HG02763 (cell line): ENCODE results near the gene RHEX.

ENCODE experiments used
- ATAC-seq: cut with Tn5 transposase; IDR thresholded peaks from one replicate; pipeline ENCODE4 v1.9.1; 2021; ENCODE audit warnings: mild to moderate bottlenecking, moderate library complexity; ENCODE audit not compliant: unreplicated experiment

RHEX gene

DNA sequence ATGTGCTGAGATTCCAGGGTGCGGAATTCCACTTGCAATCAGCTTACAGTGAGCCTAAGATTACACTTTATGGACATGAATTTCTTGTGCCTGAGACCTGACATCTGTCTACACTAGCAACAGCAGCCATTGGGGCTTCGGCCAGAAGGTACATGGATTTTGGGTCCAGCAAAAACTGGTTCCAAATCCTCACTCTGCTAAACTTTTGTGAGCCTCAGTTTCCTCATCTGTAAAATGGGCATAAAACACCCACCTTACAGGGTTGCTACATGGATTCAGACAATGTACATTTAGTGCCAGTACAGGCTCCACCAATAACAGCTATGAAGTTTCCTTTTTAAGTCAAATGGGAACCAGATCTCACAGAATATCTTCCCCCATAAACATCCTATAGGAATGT, 30.8 kb downstream of the RHEX start:
- no peak for ATAC-seq

DNA sequence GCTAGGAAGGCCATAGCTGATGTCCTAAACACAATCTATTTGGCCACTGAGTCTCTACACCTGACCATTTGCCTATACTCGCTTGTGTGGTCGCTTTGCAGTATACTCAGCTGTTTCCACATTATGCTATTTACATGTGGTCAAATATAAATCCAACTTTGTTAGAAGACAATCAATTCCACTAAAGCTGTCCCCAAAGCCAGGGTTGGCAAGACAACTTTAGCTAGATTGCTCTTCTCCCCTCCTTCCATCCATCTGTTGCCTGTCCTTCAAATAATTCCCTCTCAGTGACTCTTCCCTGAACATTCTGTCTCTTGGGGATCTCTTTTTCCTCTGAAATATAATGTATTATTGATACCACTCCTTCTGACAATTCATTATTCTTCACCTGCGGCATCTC, 34.1 kb downstream of the RHEX start:
- ATAC-seq: no peak

DNA sequence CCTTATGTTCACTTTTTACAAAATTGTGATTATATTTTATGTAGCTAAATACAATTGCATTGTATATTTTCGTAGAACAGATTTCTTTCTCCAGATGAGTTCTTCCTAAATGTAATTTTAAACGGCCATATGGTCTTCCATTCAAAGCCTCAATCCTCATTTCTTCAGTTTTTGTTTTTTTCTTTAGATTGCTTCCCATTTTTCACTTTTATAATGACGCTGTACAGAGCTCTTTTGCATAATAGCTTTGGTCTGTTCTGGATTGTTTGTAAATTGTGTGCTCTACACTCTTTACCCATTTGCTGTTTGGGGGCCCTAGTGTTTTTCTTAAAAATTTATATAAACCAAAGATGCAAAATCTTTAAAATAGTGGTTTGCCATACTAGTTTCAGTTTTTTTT, 36.4 kb downstream of the RHEX start:
- ATAC-seq: no peak

DNA sequence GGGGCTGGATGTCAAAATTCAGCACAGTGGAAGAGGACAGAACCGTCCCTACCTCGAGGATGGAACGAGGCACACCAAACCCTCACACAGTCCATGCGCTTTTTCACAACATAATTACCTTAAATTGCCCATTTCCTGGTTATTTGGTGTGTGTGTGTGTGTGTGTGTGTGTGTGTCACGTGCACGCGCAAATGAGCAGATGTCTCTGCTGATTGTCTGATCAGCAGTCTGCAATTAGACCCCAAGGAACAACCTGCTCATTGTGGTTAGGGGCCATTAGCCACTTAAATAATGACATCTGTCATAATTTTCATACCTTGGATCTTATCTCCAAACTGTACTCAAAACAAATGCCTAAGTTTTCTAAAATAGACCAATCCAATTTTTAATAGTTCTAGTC, 41.1 kb downstream of the RHEX start:
- no peak for ATAC-seq

DNA sequence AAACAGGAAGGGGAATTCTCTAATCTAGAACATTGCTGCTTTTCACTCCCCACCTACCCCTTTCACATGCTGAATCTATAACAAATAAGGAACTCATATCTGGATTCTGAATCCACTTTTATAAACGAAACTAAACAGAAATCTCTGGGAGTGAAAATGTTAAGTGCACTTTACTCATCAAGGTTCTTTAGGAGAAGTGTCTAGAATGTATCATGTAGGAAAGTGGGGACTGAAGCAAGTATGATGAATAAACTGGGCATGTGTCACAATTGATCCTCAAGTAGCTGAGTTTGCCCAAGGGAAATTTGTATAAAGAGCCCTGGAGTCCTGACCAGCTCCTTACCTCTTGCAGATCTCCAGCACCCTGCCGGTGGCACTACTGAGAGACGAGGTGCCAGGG, 44.4 kb downstream of the RHEX start:
- no peak for ATAC-seq

DNA sequence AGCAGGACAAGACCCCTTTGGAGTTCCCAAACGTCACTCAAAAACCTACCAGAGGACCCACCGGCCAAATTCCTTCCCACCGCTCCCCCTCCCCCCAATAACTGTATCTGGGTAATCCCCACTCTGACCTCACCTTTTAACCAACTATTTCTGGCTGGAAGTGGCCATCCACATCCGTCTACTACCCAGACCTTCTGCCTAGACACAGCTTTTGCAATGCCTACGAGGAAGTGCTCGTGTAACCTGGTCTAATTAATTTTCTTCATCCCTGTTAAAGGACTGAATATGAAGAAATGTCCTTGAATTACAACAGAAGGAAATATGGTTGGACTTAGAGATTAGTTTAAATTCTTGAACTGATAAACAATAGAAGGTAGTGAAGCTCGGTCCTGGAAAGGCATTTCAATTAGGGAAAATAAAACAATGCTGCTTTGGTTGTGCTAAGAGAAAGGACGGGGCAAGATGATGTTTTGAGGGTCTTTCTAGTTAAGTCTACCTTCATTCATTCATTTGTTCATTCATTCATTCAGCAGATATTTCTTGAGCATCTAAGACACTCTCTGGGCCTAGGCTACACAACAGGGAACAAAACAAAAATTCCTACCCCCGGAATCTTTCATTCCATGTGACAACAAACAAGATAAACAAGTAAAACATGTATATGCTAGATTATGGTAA, 45.4 kb downstream of the RHEX start:
- no peak for ATAC-seq

DNA sequence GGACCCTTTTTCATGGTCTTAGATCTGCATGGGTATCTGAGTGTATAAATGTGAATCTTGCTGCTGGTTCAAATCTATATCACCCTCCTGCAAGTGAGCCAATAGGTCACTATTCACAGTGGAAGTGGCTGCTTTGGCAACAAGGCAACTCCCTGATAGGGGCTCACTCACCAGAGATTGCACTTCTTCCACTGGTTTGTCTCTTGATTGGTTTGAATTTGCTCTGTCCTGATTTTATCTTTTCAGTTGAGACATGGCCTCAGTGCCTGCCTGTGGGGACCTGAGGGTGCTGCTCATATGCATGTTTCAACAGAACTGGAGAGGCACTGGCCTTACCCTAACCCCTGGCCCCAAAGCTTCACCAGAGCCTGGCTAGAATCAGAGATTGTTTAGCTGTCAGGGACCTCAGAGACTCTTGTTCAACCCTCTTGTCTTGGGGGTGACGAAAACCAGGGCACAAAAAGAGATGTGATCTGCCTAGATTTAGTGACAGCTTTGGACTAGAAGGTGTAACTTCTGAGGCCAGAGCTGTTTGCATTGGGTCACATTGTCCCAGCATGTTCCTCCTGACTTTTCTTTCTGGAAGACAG, 47.3 kb downstream of the RHEX start:
- no peak for ATAC-seq

DNA sequence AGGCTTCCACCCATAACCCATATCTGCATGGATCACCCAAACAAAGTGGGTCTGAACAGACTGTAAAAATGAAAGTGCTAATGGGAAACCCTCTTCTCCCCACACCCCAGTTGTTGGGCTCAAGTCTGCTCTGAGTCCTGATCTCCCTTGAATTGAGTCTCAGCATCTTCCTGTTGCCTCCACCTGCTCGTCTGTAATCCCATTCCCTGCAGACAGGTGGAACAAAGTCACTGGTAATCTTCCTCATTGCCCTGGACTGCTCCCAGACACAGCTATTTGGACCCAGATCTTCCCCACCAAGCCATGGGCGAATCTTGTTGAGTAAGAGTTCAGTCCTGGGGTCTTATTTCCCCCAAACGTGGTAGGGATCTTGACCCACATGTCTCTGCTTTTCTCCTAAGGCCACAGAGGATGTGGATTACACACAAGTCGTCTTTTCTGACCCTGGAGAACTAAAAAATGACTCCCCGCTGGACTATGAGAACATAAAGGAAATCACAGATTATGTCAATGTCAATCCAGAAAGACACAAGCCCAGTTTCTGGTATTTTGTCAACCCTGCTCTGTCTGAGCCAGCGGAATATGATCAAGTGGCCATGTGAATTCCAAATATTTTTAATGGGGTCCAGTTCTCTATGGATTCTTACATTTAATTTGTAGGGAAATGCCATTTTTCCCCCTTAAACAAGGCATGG, 48.5 kb downstream of the RHEX start:
- no peak for ATAC-seq

DNA sequence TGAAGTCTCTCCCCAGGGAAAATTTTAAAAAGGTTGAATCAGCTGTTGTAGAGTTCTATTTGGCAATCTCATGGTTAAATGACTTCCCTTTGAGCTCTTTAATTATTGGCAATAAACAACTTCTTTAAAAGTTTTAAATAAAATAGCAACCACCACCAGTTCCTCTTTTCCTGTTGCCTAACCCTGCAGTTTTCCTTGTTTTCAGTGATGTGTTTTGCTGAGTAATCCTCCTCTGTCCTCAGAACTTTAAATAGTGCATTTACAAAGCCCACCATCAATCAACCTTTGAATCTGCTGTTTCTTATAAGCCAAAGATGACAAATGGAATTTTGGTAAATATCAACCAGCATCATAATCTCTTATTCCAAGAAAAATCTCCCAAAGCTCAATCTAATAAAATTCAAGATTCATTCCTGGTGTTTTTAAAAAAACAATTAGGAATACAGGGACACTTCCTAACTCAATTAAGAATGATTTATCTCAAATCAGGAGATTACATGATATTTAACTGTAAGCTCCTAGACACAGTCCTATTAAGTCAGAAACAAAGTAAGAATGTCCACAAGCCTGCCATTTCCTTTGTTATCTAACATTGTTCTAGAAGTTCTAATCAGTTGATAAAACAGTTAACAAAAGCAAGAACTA, 49.4 kb downstream of the RHEX start:
- no peak for ATAC-seq

DNA sequence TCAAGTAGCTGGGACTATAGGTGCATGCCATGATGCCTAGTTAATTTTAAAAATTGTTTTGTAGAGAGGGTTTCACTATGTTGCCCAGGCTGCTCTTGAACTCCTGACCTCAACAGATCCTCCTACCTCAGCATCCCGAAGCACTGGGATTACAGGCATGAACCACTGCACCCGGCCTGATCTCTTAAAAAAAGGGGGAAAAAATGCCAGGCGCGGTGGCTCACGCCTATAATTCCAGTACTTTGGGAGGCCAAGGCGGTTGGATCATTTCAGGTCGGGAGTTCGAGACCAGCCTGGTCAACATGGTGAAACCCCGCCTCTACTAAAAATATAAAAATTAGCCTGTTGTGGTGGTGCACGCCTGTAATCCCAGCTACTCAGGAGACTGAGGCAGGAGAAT, 51.0 kb downstream of the RHEX start:
- ATAC-seq: no peak

DNA sequence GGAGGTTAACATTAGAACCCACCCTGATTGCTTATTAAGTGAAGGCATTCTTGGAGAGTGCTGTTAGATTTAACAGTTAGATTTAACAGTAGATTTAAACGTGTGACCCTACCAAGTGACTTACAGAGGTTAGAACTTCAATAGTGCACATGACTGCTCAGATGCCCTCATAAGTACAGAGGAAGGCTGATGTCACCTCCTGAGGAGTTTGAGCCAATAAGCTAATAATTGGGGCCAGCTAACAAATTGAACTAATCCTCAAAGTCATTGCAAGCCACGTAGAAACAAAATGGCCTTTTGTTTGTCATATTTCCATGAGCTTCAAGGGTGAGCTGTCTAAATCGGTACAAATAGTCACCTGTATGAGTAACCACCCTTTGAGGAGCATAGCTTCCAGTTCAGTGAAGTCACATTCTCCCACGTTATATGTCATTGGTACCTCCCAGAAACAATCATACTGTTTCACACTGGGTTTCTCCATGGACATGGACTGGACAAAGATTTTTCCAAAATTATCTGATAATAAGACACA, 52.6 kb downstream of the RHEX start:
- ATAC-seq: no peak

DNA sequence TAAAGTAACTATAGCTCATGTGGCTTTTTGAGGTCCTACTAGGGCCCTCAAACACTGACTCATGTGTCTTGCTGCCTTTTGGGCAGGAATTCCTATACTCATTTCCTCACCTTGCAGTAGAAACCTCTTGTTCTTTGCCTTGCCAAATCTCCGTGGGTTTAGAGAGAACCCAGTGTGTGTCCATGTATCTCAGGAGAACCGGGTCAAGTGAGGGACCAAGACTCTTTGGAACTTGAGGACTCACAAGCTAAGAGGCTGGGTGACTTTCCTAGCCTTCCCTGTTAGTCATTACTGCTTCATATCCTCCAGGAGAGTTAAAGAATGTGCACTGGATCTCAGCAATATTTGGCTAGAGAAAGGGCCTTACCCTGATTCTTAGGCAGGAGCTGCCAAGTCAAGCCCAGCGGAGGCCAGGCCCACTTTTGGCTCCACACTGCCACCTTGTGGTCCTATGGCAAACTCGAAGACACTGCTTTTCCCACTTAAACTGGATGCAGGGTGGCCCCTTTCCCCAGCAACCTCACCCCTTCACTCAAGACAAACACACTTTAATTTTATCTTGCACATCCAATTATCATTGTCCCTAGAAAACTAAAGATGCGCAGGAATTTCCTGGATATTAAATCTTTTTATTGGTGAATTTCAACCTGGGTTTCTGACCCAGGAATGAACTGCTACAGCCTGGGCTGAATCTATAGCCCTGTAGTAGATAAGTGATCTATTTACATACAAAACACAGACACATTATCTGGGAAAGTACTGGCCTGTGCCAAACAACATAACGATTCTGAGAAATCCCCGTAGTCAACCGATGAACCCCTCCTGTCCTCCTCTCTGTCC, 53.6 kb downstream of the RHEX start:
- ATAC-seq: no peak

DNA sequence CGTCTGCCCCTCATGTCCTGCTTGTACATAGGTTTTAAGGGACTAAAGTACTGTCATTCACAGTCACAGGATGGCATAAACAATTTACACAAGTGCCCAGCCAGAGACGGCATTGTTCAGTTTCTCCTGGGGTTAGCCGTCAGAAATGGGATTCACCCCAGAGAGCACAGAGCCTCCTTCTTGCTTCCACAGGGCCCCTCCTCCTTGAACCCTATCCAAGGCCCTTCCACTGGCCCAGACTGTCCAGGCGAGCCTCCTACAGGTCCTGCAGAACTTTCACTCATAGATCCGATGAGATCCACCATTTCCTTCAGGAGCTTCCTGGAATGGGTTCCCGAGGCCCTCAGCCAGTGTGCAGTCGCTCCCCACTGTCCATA, 54.2 kb downstream of the RHEX start:
- no peak for ATAC-seq

DNA sequence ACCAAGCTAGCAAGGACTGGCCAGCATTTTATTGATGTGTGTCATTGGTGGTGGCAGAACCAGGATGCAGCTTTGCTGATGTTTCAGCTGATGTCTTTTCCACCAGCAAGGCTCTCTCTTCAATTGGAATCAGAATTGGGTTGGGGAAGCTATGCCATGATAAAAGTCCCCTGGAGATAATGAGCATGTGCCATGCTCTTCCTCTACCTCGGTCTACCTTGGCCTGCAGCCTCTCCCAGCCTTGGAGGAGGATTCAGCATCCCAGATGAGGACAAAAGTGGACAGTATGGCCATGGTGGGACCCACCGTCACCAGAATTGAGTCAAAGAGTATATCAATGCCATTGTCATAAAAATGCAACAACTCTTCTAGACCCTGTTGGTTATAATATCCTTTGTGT, 55.7 kb downstream of the RHEX start:
- no peak for ATAC-seq

DNA sequence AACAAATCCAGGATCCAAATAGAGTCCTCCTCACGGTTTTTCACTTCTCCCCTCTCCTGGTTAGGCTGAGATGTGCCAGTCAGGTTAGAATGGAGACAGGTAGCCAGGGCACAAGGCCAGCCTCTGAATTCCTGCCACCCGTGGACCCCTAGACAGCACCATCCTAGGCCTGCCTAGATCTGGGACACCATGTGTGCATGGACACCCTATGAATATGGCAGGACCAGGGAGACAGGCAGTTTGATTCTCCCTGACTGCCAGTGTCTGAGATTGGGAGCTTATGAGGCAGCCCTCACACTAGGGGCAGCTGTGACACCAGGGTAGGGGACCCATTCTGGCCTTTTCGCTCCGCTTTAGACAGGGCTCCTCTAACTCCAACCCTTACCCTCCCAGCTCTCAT, 56.7 kb downstream of the RHEX start:
- no peak for ATAC-seq

DNA sequence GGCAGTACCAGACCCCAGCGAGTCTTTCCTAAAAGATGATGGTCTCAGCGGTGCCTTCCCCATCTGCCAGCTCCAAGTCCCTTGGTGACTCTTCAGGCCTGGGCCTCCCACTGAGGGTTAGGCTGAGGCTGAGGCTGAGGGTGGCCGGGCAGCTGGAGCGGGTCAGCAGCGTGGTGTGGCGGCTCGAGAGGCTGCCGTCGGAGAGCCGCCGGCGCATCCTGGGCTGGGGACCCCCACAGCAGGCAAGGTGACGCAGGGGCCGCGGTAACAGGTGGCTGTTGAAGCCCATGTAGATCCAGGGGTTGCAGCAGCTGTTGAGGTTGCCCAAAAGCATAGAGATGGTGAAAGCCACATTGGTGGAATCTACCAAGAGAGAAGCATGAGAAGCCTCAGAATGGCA, 57.2 kb downstream of the RHEX start:
- ATAC-seq: no peak

DNA sequence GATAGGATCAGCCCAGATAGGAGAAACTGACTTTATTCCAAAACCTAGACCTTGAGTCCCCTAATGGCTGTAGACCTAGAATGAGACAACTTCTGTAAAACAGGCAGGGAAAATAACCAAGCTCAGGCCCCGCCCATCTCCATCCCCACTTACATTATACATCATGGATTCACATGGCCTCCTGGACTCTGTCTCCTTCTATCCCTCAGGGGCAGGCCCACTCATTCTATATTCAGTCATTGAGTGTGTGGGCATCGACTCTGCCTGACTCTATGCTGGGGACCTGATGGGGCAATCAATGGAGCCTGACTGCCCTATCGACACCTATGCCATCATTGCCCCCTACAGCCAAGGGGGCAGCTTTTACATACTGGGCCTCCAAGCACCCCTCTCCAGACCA, 57.8 kb downstream of the RHEX start:
- ATAC-seq: no peak

DNA sequence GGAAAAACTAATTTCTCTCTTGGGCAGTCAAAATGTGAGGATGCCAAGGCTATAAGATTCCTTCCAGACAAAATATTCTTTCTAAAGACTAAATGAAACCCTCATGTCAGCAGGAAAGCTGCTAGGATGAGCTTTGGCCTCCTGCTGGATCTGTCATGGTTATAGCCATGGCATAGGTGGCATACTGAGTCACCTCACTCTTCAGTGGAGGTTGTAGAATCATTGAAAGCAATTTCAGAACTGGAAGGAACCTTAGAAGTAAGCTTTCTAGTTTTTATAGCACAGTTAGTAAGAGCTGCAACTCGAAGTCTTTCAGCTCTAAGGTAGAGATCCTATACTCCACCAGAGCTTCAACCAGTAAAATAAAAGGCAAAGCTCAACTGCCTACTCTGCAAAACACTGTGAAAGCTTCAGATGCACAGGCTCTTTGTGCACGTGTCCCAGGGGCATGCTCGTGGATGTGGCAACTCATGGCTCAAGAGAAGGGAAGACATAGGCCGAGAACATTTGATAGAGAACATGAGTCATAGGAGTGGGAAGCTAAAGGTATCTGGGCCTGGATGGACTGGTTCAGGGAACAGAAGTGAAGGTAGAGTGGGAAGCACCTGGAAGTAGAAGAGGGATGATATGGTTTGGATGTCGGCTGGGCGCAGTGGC, 58.4 kb downstream of the RHEX start:
- no peak for ATAC-seq

DNA sequence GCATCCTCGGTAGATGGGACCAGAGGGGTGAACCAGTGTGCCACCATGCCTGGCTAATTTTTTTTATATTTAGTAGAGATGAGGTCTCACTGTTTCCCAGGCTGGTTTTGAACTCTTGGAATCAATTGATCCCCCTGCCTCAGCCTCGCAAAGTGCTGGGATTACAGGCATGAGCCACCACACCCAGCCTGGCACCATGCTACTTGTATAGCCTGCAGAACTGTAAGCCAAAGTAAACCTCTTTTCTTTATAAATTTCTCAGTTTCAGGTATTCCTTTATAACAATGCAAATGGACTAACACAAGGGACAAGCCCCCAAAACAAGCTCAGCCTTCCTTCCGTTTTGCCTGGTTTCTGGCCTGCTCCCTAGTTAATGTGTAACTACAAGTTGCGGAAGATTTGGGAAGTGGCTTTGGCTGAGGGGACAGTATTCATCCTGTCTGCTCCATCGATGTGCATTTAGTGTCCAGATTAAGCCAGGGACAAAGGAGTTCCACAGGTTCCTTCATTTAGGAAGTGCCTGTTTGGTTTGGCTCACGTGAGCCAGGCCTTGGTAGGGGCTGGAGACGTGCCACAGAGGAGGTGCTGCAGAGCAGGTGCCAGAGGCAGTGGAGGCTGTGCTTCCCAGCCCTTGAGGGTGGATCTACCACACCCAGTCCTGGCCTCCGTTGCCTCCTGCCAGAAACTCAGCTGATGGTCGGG, 59.8 kb downstream of the RHEX start:
- no peak for ATAC-seq
